Epithelial cell of proximal tubule (primary cell): ENCODE measurements around the gene ISL1. TPM values are rescaled to one million over a fixed set of nuclear protein-coding genes. Genes with fewer than 3 reads are reported as not detected.

ENCODE experiments used
- DNase-seq: peaks from one replicate; pipeline ENCODE4 v3.0.0-alpha.2; 2011; ENCODE audit warnings: low read depth
- H3K4me3 ChIP-seq: 2 replicates; pipeline ENCODE4 v1.5.1; 2011; ENCODE audit warnings: low read depth, mild to moderate bottlenecking, low read length
- CTCF ChIP-seq: conservative IDR thresholded peaks from 2 replicates; pipeline ENCODE4 v1.5.1; 2012; ENCODE audit warnings: low read depth, mild to moderate bottlenecking, low read length
- total RNA-seq: library from RNA; depleted of rRNA; stranded (reverse); fragments of >200 nt; gene quantifications from 2 replicates; pipeline ENCODE4 v1.2.3, GENCODE V29; 2015

Gene ISL1
- total RNA-seq, 1 donor from 2014 or later: not detected

- H3K4me3 ChIP-seq: peak overlapping the region; percentile 43
- no peak for DNase-seq
- no peak for TF ChIP-seq CTCF
Observed at GRCh38 chr5:51379331-51379700, 3.9 kb upstream of the ISL1 start.

- H3K4me3 ChIP-seq: no peak overlapping the region
- peak; percentile 77 for TF ChIP-seq CTCF
- no peak for DNase-seq
Observed at GRCh38 chr5:51380603-51381207, 2.5 kb upstream of the ISL1 start.

- TF ChIP-seq CTCF: no peak
- DNase-seq: no peak
- no peak overlapping the region for H3K4me3 ChIP-seq
Observed at GRCh38 chr5:51381761-51382474, 1.3 kb upstream of the ISL1 start.

GRCh38 chr5:51382521-51383130 is 622 bp upstream of the ISL1 start:
- no peak for DNase-seq
- peak overlapping the region; percentile 53 for H3K4me3 ChIP-seq

GRCh38 chr5:51384281-51384840 is 1.1 kb downstream of the ISL1 start:
- no peak for TF ChIP-seq CTCF
- H3K4me3 ChIP-seq: no peak overlapping the region
- no peak for DNase-seq

More at GRCh38 chr5:51382521-51383130, 622 bp upstream of the ISL1 start:
- TF ChIP-seq CTCF: no peak

GRCh38 chr5:51385216-51385615 is 2.0 kb downstream of the ISL1 start:
- no peak for TF ChIP-seq CTCF
- no peak for DNase-seq
- no peak overlapping the region for H3K4me3 ChIP-seq
